ENCODE results near the gene KDM4B. TPM values are rescaled to one million over a fixed set of nuclear protein-coding genes. Genes with fewer than 3 reads are reported as not detected.

Gene KDM4B
- total and polyA plus RNA-seq, 4 donors: 3.2 to 19.7 (median 12.9) TPM

DNA sequence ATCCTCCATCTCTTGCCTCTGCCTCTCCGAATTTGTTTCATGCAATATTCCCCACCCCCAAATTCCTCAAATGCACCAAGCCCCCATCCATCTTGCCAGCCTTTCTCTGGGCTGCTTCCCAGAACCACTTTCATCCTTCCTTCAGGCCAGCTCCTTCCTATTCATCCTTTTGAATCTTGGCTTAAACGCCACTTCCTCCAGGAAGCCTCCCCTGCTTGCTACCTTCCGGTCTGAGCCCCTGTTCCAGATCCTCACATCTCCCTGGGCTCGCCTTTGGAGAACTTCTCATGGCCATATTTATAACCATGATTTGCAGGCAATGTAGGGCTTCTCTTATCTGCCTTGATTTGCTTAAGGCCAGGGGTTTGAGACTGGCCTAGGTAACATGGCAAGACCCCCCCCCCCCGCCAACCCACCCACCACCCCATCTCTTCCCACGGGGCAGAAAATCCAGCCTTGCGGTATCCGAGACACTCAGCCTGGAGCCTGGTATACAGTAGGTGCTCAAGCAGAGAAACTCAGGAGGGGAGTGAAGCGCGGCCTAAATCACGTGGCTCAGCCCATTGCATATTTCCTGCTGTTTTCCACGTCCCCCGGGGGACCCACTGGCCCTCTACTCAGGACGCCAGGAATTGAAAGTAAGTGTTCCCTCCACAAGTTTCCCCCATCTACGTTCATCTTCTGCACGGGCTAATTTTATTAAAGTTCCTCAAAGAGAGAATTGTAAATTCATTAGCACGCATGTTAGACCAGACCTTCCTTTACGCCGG, 219.8 kb downstream of the KDM4B start:
- H3K4me3 ChIP-seq (ENCODE audit: low read depth in 1 of 3, low read length in 3 of 3): no peak overlapping the region
- H3K9me3 ChIP-seq (ENCODE audit: control insufficient read depth in 4 of 4, low read length in 3 of 4): no peaks in the 10 kb centered on the region
- H3K9ac ChIP-seq (ENCODE audit: low read depth in 1 of 2, low read length in 2 of 2): no peak overlapping the region
- DNase-seq (ENCODE audit: low spot score): no peak
- H3K36me3 ChIP-seq (ENCODE audit: control insufficient read depth in 4 of 4, insufficient read depth in 3 of 4, low read depth in 1 of 4, low read length in 3 of 4): no peaks in the 10 kb centered on the region
- no peaks in the 10 kb centered on the region for H3K4me1 ChIP-seq (ENCODE audit: control insufficient read depth in 4 of 4, insufficient read depth in 4 of 4, low read length in 3 of 4)
- no peak for TF ChIP-seq EGR1 (IDR thresholded peaks at IDR 0.05; ENCODE audit: low read depth in 2 of 2)
- WGBS: 72% methylated on average over 18 of the region's 19 CpGs
- no peaks in the 10 kb centered on the region for H3K27me3 ChIP-seq (ENCODE audit: control insufficient read depth in 4 of 4, insufficient read depth in 4 of 4, low read length in 3 of 4)
- no peak overlapping the region for H3K27ac ChIP-seq (ENCODE audit: low read depth in 1 of 2, low read length in 2 of 2)

GRCh38 chr19:5189318-5189607, 220.3 kb downstream of the KDM4B start:
- Histone ChIP-seq H3K27ac (ENCODE audit: low read depth in 1 of 2, low read length in 2 of 2) (no peak overlapping the region), H3K27me3 (ENCODE audit: control insufficient read depth in 4 of 4, insufficient read depth in 4 of 4, low read length in 3 of 4) (no peaks in the 10 kb centered on the region), H3K36me3 (ENCODE audit: control insufficient read depth in 4 of 4, insufficient read depth in 3 of 4, low read depth in 1 of 4, low read length in 3 of 4) (no peaks in the 10 kb centered on the region), H3K4me3 (ENCODE audit: low read depth in 1 of 3, low read length in 3 of 3) (no peak overlapping the region), H3K9ac (ENCODE audit: low read depth in 1 of 2, low read length in 2 of 2) (no peak overlapping the region), H3K4me1 (ENCODE audit: control insufficient read depth in 4 of 4, insufficient read depth in 4 of 4, low read length in 3 of 4) (no peaks in the 10 kb centered on the region), H3K9me3 (ENCODE audit: control insufficient read depth in 4 of 4, low read length in 3 of 4) (no peaks in the 10 kb centered on the region)
- 58% methylated on average over 6 of the region's 6 CpGs for WGBS
- TF ChIP-seq JUND (IDR thresholded peaks at IDR 0.05) (no peak), ATF3 (IDR thresholded peaks at IDR 0.05) (no peak), HNF4G (IDR thresholded peaks at IDR 0.05) (no peak), HNF4A (conservative IDR thresholded peaks at IDR 0.05) (no peak), GABPA (IDR thresholded peaks at IDR 0.05 in 1 of 2, conservative IDR thresholded peaks at IDR 0.05 in 1 of 2) (no peak), EGR1 (IDR thresholded peaks at IDR 0.05; ENCODE audit: low read depth in 2 of 2) (no peak), FOXA2 (IDR thresholded peaks at IDR 0.05) (no peak), RXRA (IDR thresholded peaks at IDR 0.05) (no peak), NR2F2 (IDR thresholded peaks at IDR 0.05) (no peak), SP1 (IDR thresholded peaks at IDR 0.05) (no peak), RAD21 (IDR thresholded peaks at IDR 0.05) (no peak)
- TF ChIP-seq, protein P1, sequence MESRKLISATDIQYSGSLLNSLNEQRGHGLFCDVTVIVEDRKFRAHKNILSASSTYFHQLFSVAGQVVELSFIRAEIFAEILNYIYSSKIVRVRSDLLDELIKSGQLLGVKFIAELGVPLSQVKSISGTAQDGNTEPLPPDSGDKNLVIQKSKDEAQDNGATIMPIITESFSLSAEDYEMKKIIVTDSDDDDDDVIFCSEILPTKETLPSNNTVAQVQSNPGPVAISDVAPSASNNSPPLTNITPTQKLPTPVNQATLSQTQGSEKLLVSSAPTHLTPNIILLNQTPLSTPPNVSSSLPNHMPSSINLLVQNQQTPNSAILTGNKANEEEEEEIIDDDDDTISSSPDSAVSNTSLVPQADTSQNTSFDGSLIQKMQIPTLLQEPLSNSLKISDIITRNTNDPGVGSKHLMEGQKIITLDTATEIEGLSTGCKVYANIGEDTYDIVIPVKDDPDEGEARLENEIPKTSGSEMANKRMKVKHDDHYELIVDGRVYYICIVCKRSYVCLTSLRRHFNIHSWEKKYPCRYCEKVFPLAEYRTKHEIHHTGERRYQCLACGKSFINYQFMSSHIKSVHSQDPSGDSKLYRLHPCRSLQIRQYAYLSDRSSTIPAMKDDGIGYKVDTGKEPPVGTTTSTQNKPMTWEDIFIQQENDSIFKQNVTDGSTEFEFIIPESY (IDR thresholded peaks at IDR 0.05): no peak
- TF ChIP-seq, protein P2, sequence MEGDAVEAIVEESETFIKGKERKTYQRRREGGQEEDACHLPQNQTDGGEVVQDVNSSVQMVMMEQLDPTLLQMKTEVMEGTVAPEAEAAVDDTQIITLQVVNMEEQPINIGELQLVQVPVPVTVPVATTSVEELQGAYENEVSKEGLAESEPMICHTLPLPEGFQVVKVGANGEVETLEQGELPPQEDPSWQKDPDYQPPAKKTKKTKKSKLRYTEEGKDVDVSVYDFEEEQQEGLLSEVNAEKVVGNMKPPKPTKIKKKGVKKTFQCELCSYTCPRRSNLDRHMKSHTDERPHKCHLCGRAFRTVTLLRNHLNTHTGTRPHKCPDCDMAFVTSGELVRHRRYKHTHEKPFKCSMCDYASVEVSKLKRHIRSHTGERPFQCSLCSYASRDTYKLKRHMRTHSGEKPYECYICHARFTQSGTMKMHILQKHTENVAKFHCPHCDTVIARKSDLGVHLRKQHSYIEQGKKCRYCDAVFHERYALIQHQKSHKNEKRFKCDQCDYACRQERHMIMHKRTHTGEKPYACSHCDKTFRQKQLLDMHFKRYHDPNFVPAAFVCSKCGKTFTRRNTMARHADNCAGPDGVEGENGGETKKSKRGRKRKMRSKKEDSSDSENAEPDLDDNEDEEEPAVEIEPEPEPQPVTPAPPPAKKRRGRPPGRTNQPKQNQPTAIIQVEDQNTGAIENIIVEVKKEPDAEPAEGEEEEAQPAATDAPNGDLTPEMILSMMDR (IDR thresholded peaks at IDR 0.05; ENCODE audit: low read depth, low read length, missing input control): no peak
- TF ChIP-seq, protein P3, sequence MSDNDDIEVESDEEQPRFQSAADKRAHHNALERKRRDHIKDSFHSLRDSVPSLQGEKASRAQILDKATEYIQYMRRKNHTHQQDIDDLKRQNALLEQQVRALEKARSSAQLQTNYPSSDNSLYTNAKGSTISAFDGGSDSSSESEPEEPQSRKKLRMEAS (IDR thresholded peaks at IDR 0.05): no peak
- TF ChIP-seq, protein P4, sequence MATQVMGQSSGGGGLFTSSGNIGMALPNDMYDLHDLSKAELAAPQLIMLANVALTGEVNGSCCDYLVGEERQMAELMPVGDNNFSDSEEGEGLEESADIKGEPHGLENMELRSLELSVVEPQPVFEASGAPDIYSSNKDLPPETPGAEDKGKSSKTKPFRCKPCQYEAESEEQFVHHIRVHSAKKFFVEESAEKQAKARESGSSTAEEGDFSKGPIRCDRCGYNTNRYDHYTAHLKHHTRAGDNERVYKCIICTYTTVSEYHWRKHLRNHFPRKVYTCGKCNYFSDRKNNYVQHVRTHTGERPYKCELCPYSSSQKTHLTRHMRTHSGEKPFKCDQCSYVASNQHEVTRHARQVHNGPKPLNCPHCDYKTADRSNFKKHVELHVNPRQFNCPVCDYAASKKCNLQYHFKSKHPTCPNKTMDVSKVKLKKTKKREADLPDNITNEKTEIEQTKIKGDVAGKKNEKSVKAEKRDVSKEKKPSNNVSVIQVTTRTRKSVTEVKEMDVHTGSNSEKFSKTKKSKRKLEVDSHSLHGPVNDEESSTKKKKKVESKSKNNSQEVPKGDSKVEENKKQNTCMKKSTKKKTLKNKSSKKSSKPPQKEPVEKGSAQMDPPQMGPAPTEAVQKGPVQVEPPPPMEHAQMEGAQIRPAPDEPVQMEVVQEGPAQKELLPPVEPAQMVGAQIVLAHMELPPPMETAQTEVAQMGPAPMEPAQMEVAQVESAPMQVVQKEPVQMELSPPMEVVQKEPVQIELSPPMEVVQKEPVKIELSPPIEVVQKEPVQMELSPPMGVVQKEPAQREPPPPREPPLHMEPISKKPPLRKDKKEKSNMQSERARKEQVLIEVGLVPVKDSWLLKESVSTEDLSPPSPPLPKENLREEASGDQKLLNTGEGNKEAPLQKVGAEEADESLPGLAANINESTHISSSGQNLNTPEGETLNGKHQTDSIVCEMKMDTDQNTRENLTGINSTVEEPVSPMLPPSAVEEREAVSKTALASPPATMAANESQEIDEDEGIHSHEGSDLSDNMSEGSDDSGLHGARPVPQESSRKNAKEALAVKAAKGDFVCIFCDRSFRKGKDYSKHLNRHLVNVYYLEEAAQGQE (IDR thresholded peaks at IDR 0.05): no peak
- no peak for DNase-seq (ENCODE audit: low spot score)
